Activated T-helper 9 cell treated with anti-CD3 and anti-CD28 coated beads, Interleukin-2, amount 50 U/mL, for 16 hours (primary cell): ENCODE data around the gene PSEN2.
"Not testable (repeated sequence)": the region's sequence is repeated elsewhere in the genome, so short reads cannot be mapped to it uniquely, and the experiment has no call there.

Experiments used
- DNase-seq: peaks from one replicate; pipeline ENCODE4 v3.0.0-alpha.2; 2020; ENCODE audit warnings: low read depth

Gene PSEN2

GRCh38 chr1:226870401-226871279 is at the start of gene PSEN2:
Gene PSEN2, plus strand, starts transcription at chr1:226870616. Its CDS starts 11,292 bp downstream, at chr1:226881908.
- peak; percentile 51 for DNase-seq

- no peak for DNase-seq
These were observed 49.3 kb upstream of the PSEN2 start for GRCh38 chr1:226820941-226821718.

- no peak for DNase-seq
These were observed 48.7 kb upstream of the PSEN2 start for GRCh38 chr1:226821719-226822085.

GRCh38 chr1:226823643-226824042 is 46.8 kb upstream of the PSEN2 start:
- no peak for DNase-seq

GRCh38 chr1:226825037-226825745 is 45.2 kb upstream of the PSEN2 start:
- DNase-seq, result no peak

- DNase-seq, result no peak
These were observed 44.7 kb upstream of the PSEN2 start for GRCh38 chr1:226825746-226826100.

GRCh38 chr1:226826479-226827261 is 43.7 kb upstream of the PSEN2 start:
- no peak for DNase-seq

GRCh38 chr1:226827458-226827857 is 43.0 kb upstream of the PSEN2 start:
- no peak for DNase-seq

GRCh38 chr1:226827968-226828513 is 42.4 kb upstream of the PSEN2 start:
- peak; percentile 92 for DNase-seq

- no peak for DNase-seq
These were observed 41.3 kb upstream of the PSEN2 start for GRCh38 chr1:226829105-226829504.

GRCh38 chr1:226831953-226832352 is 38.5 kb upstream of the PSEN2 start:
- DNase-seq, result no peak

- no peak for DNase-seq
These were observed 37.8 kb upstream of the PSEN2 start for GRCh38 chr1:226832613-226833012.

GRCh38 chr1:226834179-226834578 is 36.2 kb upstream of the PSEN2 start:
- not testable (repeated sequence) for DNase-seq

- not testable (repeated sequence) for DNase-seq
These were observed 35.0 kb upstream of the PSEN2 start for GRCh38 chr1:226835396-226835795.

- not testable (repeated sequence) for DNase-seq
These were observed 32.5 kb upstream of the PSEN2 start for GRCh38 chr1:226837966-226838365.

- DNase-seq, result no peak
These were observed 32.0 kb upstream of the PSEN2 start for GRCh38 chr1:226838456-226838855.

GRCh38 chr1:226845624-226846023 is 24.8 kb upstream of the PSEN2 start:
- DNase-seq, result no peak

- no peak for DNase-seq
These were observed 23.6 kb upstream of the PSEN2 start for GRCh38 chr1:226846786-226847185.

GRCh38 chr1:226854548-226854947 is 15.9 kb upstream of the PSEN2 start:
- DNase-seq, result not testable (repeated sequence)

- DNase-seq, result no peak
These were observed 7.5 kb upstream of the PSEN2 start for GRCh38 chr1:226862890-226863289.

- DNase-seq, result no peak
These were observed 7.0 kb upstream of the PSEN2 start for GRCh38 chr1:226863446-226863845.
